Measurements from ENCODE around the gene FAM222B. TPM values are rescaled to one million over a fixed set of nuclear protein-coding genes. Genes with fewer than 3 reads are reported as not detected.
"Not testable (repeated sequence)": the region's sequence is repeated elsewhere in the genome, so short reads cannot be mapped to it uniquely, and the experiment has no call there.

FAM222B gene
- total and polyA plus RNA-seq, 2 donors (not counting 1 experiment from before 2014, with no cell fraction given): 10.8 to 23.1 TPM

- H3K9me3 ChIP-seq (ENCODE audit: control extremely low read depth in 1 of 3, control insufficient read depth in 2 of 3, insufficient read depth in 1 of 3, low read length in 2 of 3); H3K27ac Mint-ChIP-seq; H3K4me2 ChIP-seq (replicated peaks; ENCODE audit: low read depth, low read length, poor library complexity, severe bottlenecking); H3K4me3 ChIP-seq (ENCODE audit: control extremely low read depth in 1 of 5, extremely low read depth in 1 of 5, insufficient read depth in 1 of 5, low read depth in 2 of 5, low read length in 4 of 5); H3K27me3 Mint-ChIP-seq; H3K79me2 ChIP-seq (ENCODE audit: control insufficient read depth, insufficient read depth, low read length); ATAC-seq (ENCODE audit: low read depth); H3K27me3 ChIP-seq (replicated peaks in 1 of 4; ENCODE audit: control extremely low read depth in 1 of 4, control insufficient read depth in 3 of 4, insufficient read depth in 4 of 4, low read length in 3 of 4); H3K9ac ChIP-seq (ENCODE audit: low read length); DNase-seq; H2AFZ ChIP-seq (ENCODE audit: insufficient read depth, low read depth, low read length, poor library complexity, severe bottlenecking); H3K27ac ChIP-seq (ENCODE audit: low read length in 2 of 2); intact Hi-C loops (cut with micrococcal nuclease); H3K4me1 Mint-ChIP-seq; H3K9me3 Mint-ChIP-seq (ENCODE audit: insufficient read depth); H3K4me3 Mint-ChIP-seq; H3K4me1 ChIP-seq (ENCODE audit: control insufficient read depth in 2 of 2, insufficient read depth in 2 of 2, low read length in 2 of 2): not testable (repeated sequence)
- Histone ChIP-seq H4K20me1 (ENCODE audit: control insufficient read depth, insufficient read depth, low read length, poor library complexity, severe bottlenecking) (peaks cover 26% of the 10 kb centered on the region), H3K36me3 (replicated peaks in 1 of 2; ENCODE audit: control extremely low read depth in 1 of 2, control insufficient read depth in 1 of 2, extremely low read depth in 1 of 2, insufficient read depth in 2 of 2, low read length in 1 of 2) (peaks cover 0 to 44% of the 10 kb centered on the region in 2 experiments)
- CTCF ChIA-PET: interaction anchor here (0.6 kb wide), 1 partner anchor 18 kb away, joined by 3 read pairs; no protein-coding TSS in a partner anchor
- WGBS (ENCODE audit: insufficient coverage): 100% methylated on average over 5 of the region's 6 CpGs
- POLR2A ChIA-PET: interaction anchor here (0.6 kb wide), 1 partner anchor 16 kb away, joined by 3 read pairs; no protein-coding TSS in a partner anchor
These were observed 34.6 kb upstream of the FAM222B start for GRCh38 chr17:28877150-28877711.

- no peak for DNase-seq
- Histone ChIP-seq H3K4me3 (ENCODE audit: control extremely low read depth in 1 of 5, extremely low read depth in 1 of 5, insufficient read depth in 1 of 5, low read depth in 2 of 5, low read length in 4 of 5) (no peak overlapping the region), H3K4me2 (replicated peaks; ENCODE audit: low read depth, low read length, poor library complexity, severe bottlenecking) (no peak overlapping the region), H2AFZ (ENCODE audit: insufficient read depth, low read depth, low read length, poor library complexity, severe bottlenecking) (no peak overlapping the region), H3K36me3 (replicated peaks in 1 of 2; ENCODE audit: control extremely low read depth in 1 of 2, control insufficient read depth in 1 of 2, extremely low read depth in 1 of 2, insufficient read depth in 2 of 2, low read length in 1 of 2) (peaks cover 0 to 32% of the 10 kb centered on the region in 2 experiments), H3K9me3 (ENCODE audit: control extremely low read depth in 1 of 3, control insufficient read depth in 2 of 3, insufficient read depth in 1 of 3, low read length in 2 of 3) (no peaks in the 10 kb centered on the region), H3K79me2 (ENCODE audit: control insufficient read depth, insufficient read depth, low read length) (no peaks in the 10 kb centered on the region), H3K27ac (ENCODE audit: low read length in 2 of 2) (no peak overlapping the region), H3K27me3 (replicated peaks in 1 of 4; ENCODE audit: control extremely low read depth in 1 of 4, control insufficient read depth in 3 of 4, insufficient read depth in 4 of 4, low read length in 3 of 4) (no peaks in the 10 kb centered on the region), H3K4me1 (ENCODE audit: control insufficient read depth in 2 of 2, insufficient read depth in 2 of 2, low read length in 2 of 2) (peaks cover 9 to 13% of the 10 kb centered on the region in 2 donors), H4K20me1 (ENCODE audit: control insufficient read depth, insufficient read depth, low read length, poor library complexity, severe bottlenecking) (peaks cover 17% of the 10 kb centered on the region), H3K9ac (ENCODE audit: low read length) (no peak overlapping the region)
- TF ChIP-seq EZH2 (IDR thresholded peaks at IDR 0.05; ENCODE audit: borderline replicate concordance, insufficient read depth, low read depth, low read length, poor library complexity, severe bottlenecking) (no peak), CTCF (IDR thresholded peaks at IDR 0.05) (no peak)
- no peak for ATAC-seq (ENCODE audit: low read depth)
- no peaks in the 10 kb centered on the region for H3K27me3 Mint-ChIP-seq
- peaks cover 14% of the 10 kb centered on the region for H3K4me1 Mint-ChIP-seq
- H3K27ac Mint-ChIP-seq: no peak overlapping the region
- intact Hi-C loops (cut with micrococcal nuclease): no loop called here
- no CpG with 5 or more reads among the region's 1 CpG for WGBS (ENCODE audit: insufficient coverage)
- no peak overlapping the region for H3K4me3 Mint-ChIP-seq
- ChIA-PET CTCF (interaction anchor here (0.6 kb wide), 1 partner anchor 16 kb away, joined by 3 read pairs; no protein-coding TSS in a partner anchor), POLR2A (no interaction called here)
- H3K9me3 Mint-ChIP-seq (ENCODE audit: insufficient read depth): no peaks in the 10 kb centered on the region
These were observed 33.4 kb upstream of the FAM222B start for GRCh38 chr17:28875848-28876550.
